ENCODE measurements around the gene PARPBP.

DNA sequence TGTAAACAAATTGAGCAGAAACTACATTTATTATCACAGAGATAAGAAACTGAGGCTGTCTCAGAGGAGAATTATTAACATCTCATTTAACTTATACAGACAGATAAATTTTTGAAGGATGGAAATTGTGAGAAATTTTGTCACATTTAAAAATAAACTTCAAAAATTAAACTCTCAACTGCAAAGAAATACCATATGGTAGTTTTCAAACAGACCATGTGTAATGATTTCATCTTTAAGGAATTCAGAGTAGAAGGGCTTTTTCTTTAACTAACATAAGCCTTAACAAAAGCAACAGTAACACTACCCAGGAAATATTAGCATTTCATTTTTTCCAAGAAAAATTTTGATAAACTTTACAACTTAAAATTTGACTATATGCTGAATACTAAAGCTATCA is 26.7 kb upstream of the PARPBP start:
- TF ChIP-seq, protein P1, sequence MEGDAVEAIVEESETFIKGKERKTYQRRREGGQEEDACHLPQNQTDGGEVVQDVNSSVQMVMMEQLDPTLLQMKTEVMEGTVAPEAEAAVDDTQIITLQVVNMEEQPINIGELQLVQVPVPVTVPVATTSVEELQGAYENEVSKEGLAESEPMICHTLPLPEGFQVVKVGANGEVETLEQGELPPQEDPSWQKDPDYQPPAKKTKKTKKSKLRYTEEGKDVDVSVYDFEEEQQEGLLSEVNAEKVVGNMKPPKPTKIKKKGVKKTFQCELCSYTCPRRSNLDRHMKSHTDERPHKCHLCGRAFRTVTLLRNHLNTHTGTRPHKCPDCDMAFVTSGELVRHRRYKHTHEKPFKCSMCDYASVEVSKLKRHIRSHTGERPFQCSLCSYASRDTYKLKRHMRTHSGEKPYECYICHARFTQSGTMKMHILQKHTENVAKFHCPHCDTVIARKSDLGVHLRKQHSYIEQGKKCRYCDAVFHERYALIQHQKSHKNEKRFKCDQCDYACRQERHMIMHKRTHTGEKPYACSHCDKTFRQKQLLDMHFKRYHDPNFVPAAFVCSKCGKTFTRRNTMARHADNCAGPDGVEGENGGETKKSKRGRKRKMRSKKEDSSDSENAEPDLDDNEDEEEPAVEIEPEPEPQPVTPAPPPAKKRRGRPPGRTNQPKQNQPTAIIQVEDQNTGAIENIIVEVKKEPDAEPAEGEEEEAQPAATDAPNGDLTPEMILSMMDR (IDR thresholded peaks at IDR 0.05; ENCODE audit: poor library complexity), result no peak
- TF ChIP-seq EZH2 (IDR thresholded peaks at IDR 0.05; ENCODE audit: borderline replicate concordance) (no peak), EZH2phosphoT487 (IDR thresholded peaks at IDR 0.05; ENCODE audit: low read depth, severe bottlenecking, unreplicated experiment) (no peak)

All from hepatocyte (in vitro differentiated cells).